Endodermal cell (in vitro differentiated cells): ENCODE data around the gene DDIT4L. TPM values are rescaled to one million over a fixed set of nuclear protein-coding genes. Genes with fewer than 3 reads are reported as not detected.

Experiments used
- DNase-seq: peaks from one replicate; pipeline ENCODE4 v3.0.0-alpha.2; 2017
- H3K27ac ChIP-seq: 2 replicates; pipeline ENCODE4 v1.5.1; 2013; ENCODE audit warnings: mild to moderate bottlenecking, low read depth, low read length, moderate library complexity
- H3K27me3 ChIP-seq: 2 replicates; pipeline ENCODE4 v1.6.1; 2013; ENCODE audit warnings: mild to moderate bottlenecking, low read length, moderate library complexity; ENCODE audit not compliant: insufficient read depth, control insufficient read depth, poor library complexity, severe bottlenecking
- H3K36me3 ChIP-seq: 2 replicates; pipeline ENCODE4 v1.7.0; 2013; ENCODE audit warnings: mild to moderate bottlenecking, low read length, moderate library complexity; ENCODE audit not compliant: control insufficient read depth, insufficient read depth
- H3K4me1 ChIP-seq: one replicate; pipeline ENCODE4 v1.7.0; 2013; ENCODE audit warnings: low read length; ENCODE audit not compliant: control insufficient read depth, insufficient read depth
- H3K4me3 ChIP-seq: 2 replicates; pipeline ENCODE4 v1.5.1; 2013; ENCODE audit warnings: mild to moderate bottlenecking, low read length, moderate library complexity
- H3K9ac ChIP-seq: 2 replicates; pipeline ENCODE4 v1.6.1; 2013; ENCODE audit warnings: mild to moderate bottlenecking, low read length, moderate library complexity; ENCODE audit not compliant: poor library complexity, severe bottlenecking; ENCODE audit errors: extremely low read depth
- H3K9me3 ChIP-seq: 2 replicates; pipeline ENCODE4 v1.6.1; 2013; ENCODE audit warnings: mild to moderate bottlenecking, low read length, moderate library complexity; ENCODE audit not compliant: control insufficient read depth
- H3K27ac Mint-ChIP-seq: 2 replicates; pipeline ENCODE4 v1.8.0; 2020; ENCODE audit warnings: mixed read lengths
- H3K27me3 Mint-ChIP-seq: 2 replicates; pipeline ENCODE4 v1.8.0; 2021; ENCODE audit warnings: mild to moderate bottlenecking, mixed read lengths; ENCODE audit not compliant: insufficient read depth
- H3K36me3 Mint-ChIP-seq: 2 replicates; pipeline ENCODE4 v1.8.0; 2020; ENCODE audit warnings: low read depth, mixed read lengths
- H3K4me1 Mint-ChIP-seq: 2 replicates; pipeline ENCODE4 v1.8.0; 2020; ENCODE audit warnings: mixed read lengths
- H3K4me3 Mint-ChIP-seq: 2 replicates; pipeline ENCODE4 v1.8.0; 2020; ENCODE audit warnings: mild to moderate bottlenecking, moderate library complexity, mixed read lengths
- H3K9me3 Mint-ChIP-seq: 2 replicates; pipeline ENCODE4 v1.8.0; 2020; ENCODE audit warnings: mild to moderate bottlenecking, mixed read lengths
- WGBS, 2 experiments: methylation state at CpG; one replicate each; pipeline versions ENCODE4 v1.1.5 to v1.1.7; 2013; ENCODE audit warnings: missing lambda C conversion rate in 2 of 2, mixed read lengths in 1 of 2; ENCODE audit not compliant: insufficient coverage in 1 of 2, insufficient read length in 1 of 2; 5-methylcytosine and 5-hydroxymethylcytosine counted together
- total RNA-seq, 2 donors: library from RNA; stranded (reverse); fragmentation: NEBNext Ultra II Directional in 1 of 2; extraction: Animal tissue kit (Norgen Biotek cat#: 25700) in 1 of 2; gene quantifications; 2 replicates in 1 of 2; 3 replicates in 1 of 2; pipeline ENCODE4 v1.2.1, GENCODE V29; 2021
- TF ChIP-seq, protein P1 (sequence below): fragments of 200-600 bp; sonication (generic); conservative IDR thresholded peaks from 2 replicates; pipeline ENCODE4 v1.5.0; 2021; ENCODE audit warnings: antibody characterized with exemption, mild to moderate bottlenecking

Gene DDIT4L
- total RNA-seq, 2 donors from 2014 or later, result 10.8 to 19.7 TPM

DNA sequence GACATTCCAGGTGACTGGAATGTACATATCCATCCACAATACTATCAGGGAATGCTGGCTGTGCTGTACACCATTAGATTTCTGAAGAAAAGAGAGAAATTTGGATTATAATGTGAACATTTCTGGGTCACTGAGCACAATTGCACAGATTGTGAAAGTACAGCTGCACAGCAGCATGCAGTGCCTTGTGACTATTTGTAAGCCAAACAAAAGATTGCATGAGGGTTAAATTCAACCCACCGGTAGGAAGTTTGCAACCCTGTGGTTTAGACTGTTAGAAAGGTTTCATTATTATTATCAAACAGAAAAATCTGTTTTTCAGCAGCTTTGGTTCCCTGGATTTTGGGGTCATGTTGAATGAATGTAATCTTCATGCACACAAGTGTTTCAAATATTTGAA is 24.5 kb downstream of the DDIT4L start:
- no peak overlapping the region for H3K4me3 Mint-ChIP-seq
- Histone ChIP-seq H3K9ac (no peak overlapping the region), H3K4me3 (no peak overlapping the region), H3K9me3 (peaks cover 18% of the 10 kb centered on the region), H3K36me3 (no peaks in the 10 kb centered on the region), H3K27me3 (no peaks in the 10 kb centered on the region), H3K27ac (no peak overlapping the region), H3K4me1 (peaks cover 5% of the 10 kb centered on the region)
- no peaks in the 10 kb centered on the region for H3K27me3 Mint-ChIP-seq
- H3K36me3 Mint-ChIP-seq, result no peaks in the 10 kb centered on the region
- DNase-seq, result no peak
- WGBS, 2 experiments, result 70% methylated on average over 1 of the region's 1 CpG; no CpG with 5 or more reads in 1 of the 2 experiments
- H3K9me3 Mint-ChIP-seq, result peaks cover 9% of the 10 kb centered on the region
- no peaks in the 10 kb centered on the region for H3K4me1 Mint-ChIP-seq
- no peak overlapping the region for H3K27ac Mint-ChIP-seq
- TF ChIP-seq, protein P1, sequence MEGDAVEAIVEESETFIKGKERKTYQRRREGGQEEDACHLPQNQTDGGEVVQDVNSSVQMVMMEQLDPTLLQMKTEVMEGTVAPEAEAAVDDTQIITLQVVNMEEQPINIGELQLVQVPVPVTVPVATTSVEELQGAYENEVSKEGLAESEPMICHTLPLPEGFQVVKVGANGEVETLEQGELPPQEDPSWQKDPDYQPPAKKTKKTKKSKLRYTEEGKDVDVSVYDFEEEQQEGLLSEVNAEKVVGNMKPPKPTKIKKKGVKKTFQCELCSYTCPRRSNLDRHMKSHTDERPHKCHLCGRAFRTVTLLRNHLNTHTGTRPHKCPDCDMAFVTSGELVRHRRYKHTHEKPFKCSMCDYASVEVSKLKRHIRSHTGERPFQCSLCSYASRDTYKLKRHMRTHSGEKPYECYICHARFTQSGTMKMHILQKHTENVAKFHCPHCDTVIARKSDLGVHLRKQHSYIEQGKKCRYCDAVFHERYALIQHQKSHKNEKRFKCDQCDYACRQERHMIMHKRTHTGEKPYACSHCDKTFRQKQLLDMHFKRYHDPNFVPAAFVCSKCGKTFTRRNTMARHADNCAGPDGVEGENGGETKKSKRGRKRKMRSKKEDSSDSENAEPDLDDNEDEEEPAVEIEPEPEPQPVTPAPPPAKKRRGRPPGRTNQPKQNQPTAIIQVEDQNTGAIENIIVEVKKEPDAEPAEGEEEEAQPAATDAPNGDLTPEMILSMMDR, result no peak

DNA sequence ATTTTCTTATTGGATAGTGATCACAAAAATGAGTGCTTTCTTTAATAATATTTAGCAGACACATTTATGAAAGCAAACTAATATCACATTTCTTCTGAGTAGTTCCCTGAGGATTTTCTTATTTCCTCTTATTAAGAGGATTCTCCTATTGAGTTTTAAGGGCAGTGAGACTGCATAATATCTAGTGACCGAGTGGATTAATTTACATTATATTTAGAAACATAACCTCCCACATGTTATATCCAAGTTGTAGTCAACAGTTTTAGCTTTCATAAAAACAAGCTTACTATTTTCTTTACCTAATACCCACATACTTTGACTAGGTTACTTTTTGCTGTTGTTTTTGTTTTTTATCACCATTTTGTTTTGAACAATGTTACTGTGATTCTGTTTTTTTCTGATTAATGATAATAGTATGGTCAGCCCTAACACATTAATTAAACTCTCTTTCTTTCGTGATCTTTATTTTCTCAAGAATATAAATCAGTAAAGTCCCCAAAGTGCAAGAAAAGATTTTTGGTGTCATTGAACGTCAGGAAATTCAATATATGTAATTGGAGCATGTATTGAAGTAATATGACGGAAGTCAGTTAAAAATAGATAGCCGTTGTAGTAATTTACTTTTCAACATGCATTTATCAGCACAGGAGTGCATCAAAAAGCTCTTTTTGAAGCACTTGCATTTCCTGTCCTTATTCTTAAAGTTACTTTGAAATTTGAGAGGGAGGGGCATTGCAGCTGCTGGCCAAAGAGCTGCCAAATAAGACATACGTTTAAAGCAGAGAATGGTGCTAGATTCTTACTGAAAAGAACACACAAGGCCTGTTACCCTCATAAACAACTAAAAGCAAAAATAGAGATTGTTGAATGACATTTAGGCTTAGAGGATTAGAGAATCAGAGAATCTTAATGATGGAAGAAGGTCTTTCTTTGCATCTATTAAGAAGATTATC is 25.2 kb downstream of the DDIT4L start:
- no peaks in the 10 kb centered on the region for H3K4me1 Mint-ChIP-seq
- H3K4me3 Mint-ChIP-seq, result no peak overlapping the region
- H3K27me3 Mint-ChIP-seq, result no peaks in the 10 kb centered on the region
- Histone ChIP-seq H3K27me3 (no peaks in the 10 kb centered on the region), H3K4me1 (peaks cover 5% of the 10 kb centered on the region), H3K4me3 (no peak overlapping the region), H3K36me3 (no peaks in the 10 kb centered on the region), H3K9ac (no peak overlapping the region), H3K9me3 (peaks cover 18% of the 10 kb centered on the region), H3K27ac (no peak overlapping the region)
- H3K9me3 Mint-ChIP-seq, result peaks cover 9% of the 10 kb centered on the region
- TF ChIP-seq, protein P1, result no peak
- no peak for DNase-seq
- 76% methylated on average over 6 of the region's 6 CpGs; no CpG with 5 or more reads in 1 of the 2 experiments for WGBS, 2 experiments
- H3K27ac Mint-ChIP-seq, result no peak overlapping the region
- no peaks in the 10 kb centered on the region for H3K36me3 Mint-ChIP-seq

DNA sequence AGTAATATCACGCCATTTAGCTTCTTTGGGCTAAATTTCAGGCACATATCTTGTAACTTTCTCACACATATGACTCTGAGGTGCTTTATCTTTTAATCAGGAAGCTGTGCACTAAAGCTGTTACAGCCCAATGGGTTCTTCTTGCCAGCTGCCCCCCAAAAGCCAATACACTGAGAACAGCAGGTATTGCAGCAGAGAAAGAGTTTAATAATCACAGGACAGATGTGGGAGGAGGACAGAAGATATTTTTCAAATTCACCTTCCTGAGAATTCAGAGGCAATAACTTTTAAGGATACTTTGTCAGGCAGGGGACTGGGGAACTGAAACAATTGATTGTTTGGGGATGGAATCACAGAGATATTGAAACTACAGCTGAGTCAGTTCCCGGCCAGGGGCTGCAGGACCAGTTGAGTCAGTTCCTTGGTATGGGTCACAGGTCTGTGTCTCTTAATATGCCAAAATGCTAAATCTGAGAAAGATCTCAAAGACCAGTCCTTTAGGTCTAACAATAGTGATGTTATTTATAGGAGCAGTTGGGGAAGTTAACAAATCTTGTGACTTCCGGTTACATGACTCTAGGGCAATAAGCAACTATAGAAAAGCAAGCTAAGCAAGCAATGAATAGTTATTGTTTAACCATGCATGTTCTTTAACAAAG is 28.1 kb downstream of the DDIT4L start:
- no peak for DNase-seq
- Mint-ChIP-seq H3K4me1 (no peaks in the 10 kb centered on the region), H3K9me3 (peaks cover 9% of the 10 kb centered on the region), H3K27me3 (no peaks in the 10 kb centered on the region), H3K27ac (no peak overlapping the region), H3K4me3 (no peak overlapping the region), H3K36me3 (no peaks in the 10 kb centered on the region)
- Histone ChIP-seq H3K4me1 (peaks cover 5% of the 10 kb centered on the region), H3K4me3 (no peak overlapping the region), H3K36me3 (no peaks in the 10 kb centered on the region), H3K9ac (no peak overlapping the region), H3K9me3 (peaks cover 18% of the 10 kb centered on the region), H3K27me3 (no peaks in the 10 kb centered on the region), H3K27ac (no peak overlapping the region)
- WGBS, 2 experiments, result 47% methylated on average over 3 of the region's 3 CpGs
- TF ChIP-seq, protein P1, result no peak
